ENCODE measurements around the gene IFITM5. TPM values are rescaled to one million over a fixed set of nuclear protein-coding genes. Genes with fewer than 3 reads are reported as not detected.

IFITM5 gene
- total and polyA plus RNA-seq, 2 donors (not counting 1 experiment from before 2014, with no cell fraction given): not detected

- intact Hi-C loops (cut with micrococcal nuclease): no loop called here
- Histone ChIP-seq H3K4me2 (replicated peaks; ENCODE audit: low read depth, low read length, poor library complexity, severe bottlenecking) (peak overlapping the region; percentile 16), H3K4me3 (ENCODE audit: control extremely low read depth in 1 of 5, extremely low read depth in 1 of 5, insufficient read depth in 1 of 5, low read depth in 2 of 5, low read length in 4 of 5) (no peak overlapping the region), H3K27ac (ENCODE audit: low read length in 2 of 2) (no peak overlapping the region), H4K20me1 (ENCODE audit: control insufficient read depth, insufficient read depth, low read length, poor library complexity, severe bottlenecking) (no peaks in the 10 kb centered on the region), H3K79me2 (ENCODE audit: control insufficient read depth, insufficient read depth, low read length) (no peaks in the 10 kb centered on the region), H3K9me3 (ENCODE audit: control extremely low read depth in 1 of 3, control insufficient read depth in 2 of 3, insufficient read depth in 1 of 3, low read length in 2 of 3) (no peaks in the 10 kb centered on the region), H3K36me3 (replicated peaks in 1 of 2; ENCODE audit: control extremely low read depth in 1 of 2, control insufficient read depth in 1 of 2, extremely low read depth in 1 of 2, insufficient read depth in 2 of 2, low read length in 1 of 2) (no peaks in the 10 kb centered on the region), H3K27me3 (replicated peaks in 1 of 4; ENCODE audit: control extremely low read depth in 1 of 4, control insufficient read depth in 3 of 4, insufficient read depth in 4 of 4, low read length in 3 of 4) (peaks cover 0 to 15% (median 1%) of the 10 kb centered on the region in 4 experiments), H3K4me1 (ENCODE audit: control insufficient read depth in 2 of 2, insufficient read depth in 2 of 2, low read length in 2 of 2) (peaks cover 15 to 41% of the 10 kb centered on the region in 2 donors), H3K9ac (ENCODE audit: low read length) (no peak overlapping the region), H2AFZ (ENCODE audit: insufficient read depth, low read depth, low read length, poor library complexity, severe bottlenecking) (peak overlapping the region; percentile 35)
- WGBS (ENCODE audit: insufficient coverage): 33% methylated on average over 5 of the region's 12 CpGs
- Mint-ChIP-seq H3K4me1 (peaks cover 38% of the 10 kb centered on the region), H3K9me3 (ENCODE audit: insufficient read depth) (no peaks in the 10 kb centered on the region), H3K4me3 (peak overlapping the region; percentile 66), H3K27ac (peak overlapping the region; percentile 82), H3K27me3 (no peaks in the 10 kb centered on the region)
- ChIA-PET POLR2A (interaction anchor here (0.6 kb wide), 1 partner anchor 14 kb away, joined by 4 read pairs; no protein-coding TSS in a partner anchor), CTCF (interaction anchor here (1.7 to 5.6 kb wide), 3 partner anchors 13 to 145 kb away, joined by 7 to 54 read pairs (median 32); no protein-coding TSS in a partner anchor)
- DNase-seq (peak; percentile 76), ATAC-seq (ENCODE audit: low read depth) (peak; percentile 49)
- TF ChIP-seq CTCF (IDR thresholded peaks at IDR 0.05) (no peak), EZH2 (IDR thresholded peaks at IDR 0.05; ENCODE audit: borderline replicate concordance, insufficient read depth, low read depth, low read length, poor library complexity, severe bottlenecking) (no peak)
Observed at GRCh38 chr11:303363-303762, 4.0 kb upstream of the IFITM5 start.

- Mint-ChIP-seq H3K27ac (peak overlapping the region; percentile 26), H3K9me3 (ENCODE audit: insufficient read depth) (no peaks in the 10 kb centered on the region), H3K27me3 (peaks cover 7% of the 10 kb centered on the region), H3K4me1 (peaks cover 28% of the 10 kb centered on the region), H3K4me3 (no peak overlapping the region)
- peak; percentile 28 for ATAC-seq (ENCODE audit: low read depth)
- DNase-seq: no peak
- Histone ChIP-seq H3K9me3 (ENCODE audit: control extremely low read depth in 1 of 3, control insufficient read depth in 2 of 3, insufficient read depth in 1 of 3, low read length in 2 of 3) (no peaks in the 10 kb centered on the region), H3K9ac (ENCODE audit: low read length) (no peak overlapping the region), H3K36me3 (replicated peaks in 1 of 2; ENCODE audit: control extremely low read depth in 1 of 2, control insufficient read depth in 1 of 2, extremely low read depth in 1 of 2, insufficient read depth in 2 of 2, low read length in 1 of 2) (no peaks in the 10 kb centered on the region), H2AFZ (ENCODE audit: insufficient read depth, low read depth, low read length, poor library complexity, severe bottlenecking) (no peak overlapping the region), H3K27me3 (replicated peaks in 1 of 4; ENCODE audit: control extremely low read depth in 1 of 4, control insufficient read depth in 3 of 4, insufficient read depth in 4 of 4, low read length in 3 of 4) (peaks cover 0 to 15% (median 1%) of the 10 kb centered on the region in 4 experiments), H3K4me3 (ENCODE audit: control extremely low read depth in 1 of 5, extremely low read depth in 1 of 5, insufficient read depth in 1 of 5, low read depth in 2 of 5, low read length in 4 of 5) (no peak overlapping the region), H3K27ac (ENCODE audit: low read length in 2 of 2) (no peak overlapping the region), H4K20me1 (ENCODE audit: control insufficient read depth, insufficient read depth, low read length, poor library complexity, severe bottlenecking) (no peaks in the 10 kb centered on the region), H3K4me2 (replicated peaks; ENCODE audit: low read depth, low read length, poor library complexity, severe bottlenecking) (no peak overlapping the region), H3K4me1 (ENCODE audit: control insufficient read depth in 2 of 2, insufficient read depth in 2 of 2, low read length in 2 of 2) (peaks cover 15 to 27% of the 10 kb centered on the region in 2 donors), H3K79me2 (ENCODE audit: control insufficient read depth, insufficient read depth, low read length) (no peaks in the 10 kb centered on the region)
- TF ChIP-seq CTCF (IDR thresholded peaks at IDR 0.05) (no peak), EZH2 (IDR thresholded peaks at IDR 0.05; ENCODE audit: borderline replicate concordance, insufficient read depth, low read depth, low read length, poor library complexity, severe bottlenecking) (no peak)
- 29% methylated on average over 13 of the region's 20 CpGs for WGBS (ENCODE audit: insufficient coverage)
- ChIA-PET POLR2A (interaction anchor here (1.1 kb wide), 1 partner anchor 91 kb away, joined by 3 read pairs; no protein-coding TSS in a partner anchor), CTCF (interaction anchor here (1.2 to 5.1 kb wide), 3 partner anchors 10 to 49 kb away, joined by 3 to 32 read pairs (median 6); no protein-coding TSS in a partner anchor)
- intact Hi-C loops (cut with micrococcal nuclease): no loop called here
Observed at GRCh38 chr11:299951-300735, 817 bp upstream of the IFITM5 start.
